OCI-LY3 (cell line): ENCODE data around the gene DDX11.
"Not testable (repeated sequence)": the region's sequence is repeated elsewhere in the genome, so short reads cannot be mapped to it uniquely, and the experiment has no call there.

Experiments used
- H2AFZ ChIP-seq: fragments of 200-600, 300-600 bp; shearing (Covaris generic); 2 replicates; pipeline ENCODE4 v1.6.0; 2014; ENCODE audit warnings: antibody characterized with exemption, low read depth, low read length
- H3K27ac ChIP-seq: fragments of 200-600, 300-600 bp; sonication (generic); 2 replicates; pipeline ENCODE4 v1.5.1; 2014; ENCODE audit warnings: mild to moderate bottlenecking, low read length, moderate library complexity, mixed read lengths
- H3K27me3 ChIP-seq: fragments of 200-600, 300-600 bp; sonication (generic); 2 replicates; pipeline ENCODE4 v1.6.1; 2014; ENCODE audit warnings: low read depth, low read length, mixed read lengths
- H3K36me3 ChIP-seq: fragments of 200-600, 300-600 bp; sonication (generic); replicated peaks from 2 replicates; pipeline ENCODE3; 2014; ENCODE audit warnings: low read depth, low read length, mixed read lengths
- H3K4me1 ChIP-seq: fragments of 300-600, 200-600 bp; sonication (generic); 2 replicates; pipeline ENCODE4 v1.6.1; 2014; ENCODE audit warnings: low read length, mixed read lengths
- H3K4me2 ChIP-seq: fragments of 200-600, 300-600 bp; sonication (generic); 2 replicates; pipeline ENCODE4 v1.6.1; 2014; ENCODE audit warnings: low read length, mixed read lengths
- H3K4me3 ChIP-seq: fragments of 300-600, 200-600 bp; sonication (generic); 2 replicates; pipeline ENCODE4 v1.5.1; 2014; ENCODE audit warnings: antibody characterized with exemption, mild to moderate bottlenecking, low read length, moderate library complexity
- H3K79me2 ChIP-seq: fragments of 300-600, 200-600 bp; shearing (Covaris generic); 2 replicates; pipeline ENCODE4 v1.6.1; 2014; ENCODE audit warnings: mild to moderate bottlenecking, low read length, mixed read lengths
- H3K9ac ChIP-seq: fragments of 300-600, 200-600 bp; shearing (Covaris generic); 2 replicates; pipeline ENCODE4 v1.6.0; 2014; ENCODE audit warnings: mild to moderate bottlenecking, low read length, moderate library complexity
- H3K9me3 ChIP-seq: fragments of 200-600, 300-600 bp; shearing (Covaris generic); 2 replicates; pipeline ENCODE4 v1.6.1; 2014; ENCODE audit warnings: low read length, mixed read lengths; ENCODE audit not compliant: insufficient read depth
- H4K20me1 ChIP-seq: fragments of 200-600, 300-600 bp; sonication (generic); 2 replicates; pipeline ENCODE4 v1.6.1; 2016; ENCODE audit warnings: low read length, mixed read lengths; ENCODE audit not compliant: insufficient read depth

The DDX11 gene

GRCh38 chr12:31145296-31145695 is 71.6 kb downstream of the DDX11 start:
- H3K36me3 ChIP-seq, H4K20me1 ChIP-seq, H3K9me3 ChIP-seq: not testable (repeated sequence)

GRCh38 chr12:31147415-31147814 is 73.8 kb downstream of the DDX11 start:
- not testable (repeated sequence) for H3K9me3 ChIP-seq, H2AFZ ChIP-seq, H3K36me3 ChIP-seq, H3K9ac ChIP-seq, H3K79me2 ChIP-seq, H3K4me2 ChIP-seq, H3K4me3 ChIP-seq, H3K27ac ChIP-seq, H3K27me3 ChIP-seq, H3K4me1 ChIP-seq, H4K20me1 ChIP-seq

More at GRCh38 chr12:31145296-31145695, 71.6 kb downstream of the DDX11 start:
- not testable (repeated sequence) for H3K4me2 ChIP-seq, H3K9ac ChIP-seq, H3K27me3 ChIP-seq, H2AFZ ChIP-seq, H3K27ac ChIP-seq, H3K4me1 ChIP-seq, H3K79me2 ChIP-seq, H3K4me3 ChIP-seq

GRCh38 chr12:31150766-31151165 is 77.1 kb downstream of the DDX11 start:
- not testable (repeated sequence) for H3K36me3 ChIP-seq, H2AFZ ChIP-seq, H4K20me1 ChIP-seq, H3K9ac ChIP-seq, H3K4me3 ChIP-seq, H3K27ac ChIP-seq, H3K4me1 ChIP-seq, H3K9me3 ChIP-seq, H3K79me2 ChIP-seq, H3K4me2 ChIP-seq, H3K27me3 ChIP-seq
